Erythroblast (primary cell): Measurements from ENCODE around the gene FLAD1.

Source experiments
- GATA1 ChIP-seq: IDR thresholded peaks from 2 replicates; pipeline ENCODE4 v1.6.1; 2011; ENCODE audit warnings: low read depth, mild to moderate bottlenecking, control low read depth, low read length, moderate library complexity
- POLR2A ChIP-seq: IDR thresholded peaks from 2 replicates; pipeline ENCODE4 v1.6.1; 2011; ENCODE audit warnings: mild to moderate bottlenecking, low read length

DNA sequence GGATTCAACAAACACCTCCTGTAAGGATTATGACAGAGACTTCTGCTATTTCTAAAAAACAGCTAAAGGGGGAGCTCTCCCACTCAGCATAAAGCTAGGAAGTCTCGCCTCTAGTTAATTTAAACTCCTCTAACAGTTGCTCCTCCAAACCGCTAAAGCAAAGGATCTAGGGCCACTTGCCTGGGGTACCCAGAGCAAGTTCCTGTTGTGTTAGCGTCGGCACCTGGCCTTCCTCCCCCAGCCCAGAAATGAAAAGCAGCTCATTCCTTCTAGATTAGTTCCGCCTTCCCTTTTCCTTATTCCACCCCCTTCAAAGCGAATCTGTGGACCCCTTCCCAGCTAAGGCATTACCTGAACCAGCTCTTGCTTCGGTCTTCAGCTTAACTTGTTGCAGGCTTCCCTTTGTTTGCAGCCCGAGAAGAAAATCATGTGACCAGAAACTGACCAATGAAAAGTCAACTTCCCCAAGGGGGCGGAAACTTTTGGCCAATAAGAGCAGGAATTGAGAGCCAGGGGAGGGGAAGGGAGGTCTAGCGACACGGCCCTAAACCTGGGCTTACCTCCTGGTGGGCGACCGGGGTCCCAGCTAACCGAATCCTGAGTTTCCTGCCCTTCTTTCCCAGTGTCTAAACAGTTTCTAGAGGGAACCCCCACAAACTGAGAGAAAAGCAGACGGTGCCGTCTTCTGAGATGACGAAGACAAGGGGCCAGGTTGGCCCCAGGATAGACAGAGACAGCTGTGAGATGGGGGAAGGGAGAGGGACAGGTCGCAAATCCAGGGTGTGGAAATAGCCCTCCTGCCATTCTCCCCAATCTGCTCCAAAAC, 27.2 kb upstream of the FLAD1 start, which contains the start of gene PBXIP1:
- peak; percentile 66 for TF ChIP-seq POLR2A
- no peak for TF ChIP-seq GATA1
